ENCODE results near the gene DIP2C. TPM values are rescaled to one million over a fixed set of nuclear protein-coding genes. Genes with fewer than 3 reads are reported as not detected.

DIP2C gene
- polyA plus RNA-seq, 3 donors, result 0.11 TPM; not detected in 2

DNA sequence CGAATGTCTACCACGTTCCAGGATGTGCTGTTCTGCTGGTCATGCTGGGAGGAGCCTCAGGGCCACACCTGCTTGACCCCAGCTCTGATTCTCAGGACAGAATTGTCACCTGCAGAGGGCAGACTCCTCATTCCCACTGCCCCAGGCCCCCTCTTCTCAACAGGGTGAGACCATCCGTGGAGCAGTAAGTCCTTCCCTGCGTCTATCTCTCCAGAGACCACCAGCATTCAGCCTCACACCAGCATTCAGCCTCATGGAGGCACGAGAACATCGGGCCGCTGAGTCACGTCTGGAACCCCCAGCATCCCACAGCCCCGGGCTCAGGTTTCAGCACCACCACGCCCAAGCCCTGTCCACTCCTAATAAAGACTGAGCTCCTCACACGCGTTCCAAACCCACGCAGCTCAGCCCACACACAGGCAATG, 273.4 kb downstream of the DIP2C start:
- H3K9ac ChIP-seq (ENCODE audit: insufficient read depth, low read length, poor library complexity, severe bottlenecking), result no peak overlapping the region
- DNase-seq, result no peak
- Mint-ChIP-seq H3K9me3 (peaks cover 0 to 2% (median 0%) of the 10 kb centered on the region in 7 donors), H3K4me3 (no peak overlapping the region), H3K27ac (no peak overlapping the region), H3K27me3 (ENCODE audit: low read depth in 3 of 3) (peaks cover 2 to 12% (median 8%) of the 10 kb centered on the region in 3 donors), H3K4me1 (no peaks in the 10 kb centered on the region), H3K36me3 (no peaks in the 10 kb centered on the region)
- H3K9me3 ChIP-seq (replicated peaks in 1 of 2; ENCODE audit: control insufficient read depth in 1 of 2, insufficient read depth in 1 of 2, low read length in 2 of 2), result no peaks in the 10 kb centered on the region
- H3K4me1 ChIP-seq (ENCODE audit: control insufficient read depth in 1 of 2, insufficient read depth in 2 of 2, low read length in 2 of 2), result no peaks in the 10 kb centered on the region
- H3K79me2 ChIP-seq (ENCODE audit: insufficient read depth, low read length), result no peaks in the 10 kb centered on the region
- H3K27me3 ChIP-seq (ENCODE audit: control insufficient read depth in 2 of 2, insufficient read depth in 2 of 2, low read length in 2 of 2), result no peaks in the 10 kb centered on the region
- intact Hi-C loops (cut with micrococcal nuclease), result no loop called here
- no peak overlapping the region for H3K4me3 ChIP-seq (replicated peaks in 1 of 3; ENCODE audit: low read depth in 2 of 3, low read length in 3 of 3)
- H2AFZ ChIP-seq (ENCODE audit: insufficient read depth, low read depth, low read length, poor library complexity, severe bottlenecking), result no peak overlapping the region
- H3K4me2 ChIP-seq (replicated peaks; ENCODE audit: extremely low read depth, low read length, poor library complexity, severe bottlenecking), result no peak overlapping the region
- TF ChIP-seq, protein P1, sequence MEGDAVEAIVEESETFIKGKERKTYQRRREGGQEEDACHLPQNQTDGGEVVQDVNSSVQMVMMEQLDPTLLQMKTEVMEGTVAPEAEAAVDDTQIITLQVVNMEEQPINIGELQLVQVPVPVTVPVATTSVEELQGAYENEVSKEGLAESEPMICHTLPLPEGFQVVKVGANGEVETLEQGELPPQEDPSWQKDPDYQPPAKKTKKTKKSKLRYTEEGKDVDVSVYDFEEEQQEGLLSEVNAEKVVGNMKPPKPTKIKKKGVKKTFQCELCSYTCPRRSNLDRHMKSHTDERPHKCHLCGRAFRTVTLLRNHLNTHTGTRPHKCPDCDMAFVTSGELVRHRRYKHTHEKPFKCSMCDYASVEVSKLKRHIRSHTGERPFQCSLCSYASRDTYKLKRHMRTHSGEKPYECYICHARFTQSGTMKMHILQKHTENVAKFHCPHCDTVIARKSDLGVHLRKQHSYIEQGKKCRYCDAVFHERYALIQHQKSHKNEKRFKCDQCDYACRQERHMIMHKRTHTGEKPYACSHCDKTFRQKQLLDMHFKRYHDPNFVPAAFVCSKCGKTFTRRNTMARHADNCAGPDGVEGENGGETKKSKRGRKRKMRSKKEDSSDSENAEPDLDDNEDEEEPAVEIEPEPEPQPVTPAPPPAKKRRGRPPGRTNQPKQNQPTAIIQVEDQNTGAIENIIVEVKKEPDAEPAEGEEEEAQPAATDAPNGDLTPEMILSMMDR (IDR thresholded peaks at IDR 0.05), result no peak
- H3K27ac ChIP-seq (ENCODE audit: low read depth in 1 of 2, low read length in 2 of 2), result no peak overlapping the region
- 83% methylated on average over 13 of the region's 13 CpGs for WGBS (ENCODE audit: insufficient coverage)
- no peaks in the 10 kb centered on the region for H4K20me1 ChIP-seq (ENCODE audit: insufficient read depth, low read length)
- H3K36me3 ChIP-seq (replicated peaks in 1 of 2; ENCODE audit: control insufficient read depth in 1 of 2, insufficient read depth in 2 of 2, low read length in 2 of 2), result no peaks in the 10 kb centered on the region

DNA sequence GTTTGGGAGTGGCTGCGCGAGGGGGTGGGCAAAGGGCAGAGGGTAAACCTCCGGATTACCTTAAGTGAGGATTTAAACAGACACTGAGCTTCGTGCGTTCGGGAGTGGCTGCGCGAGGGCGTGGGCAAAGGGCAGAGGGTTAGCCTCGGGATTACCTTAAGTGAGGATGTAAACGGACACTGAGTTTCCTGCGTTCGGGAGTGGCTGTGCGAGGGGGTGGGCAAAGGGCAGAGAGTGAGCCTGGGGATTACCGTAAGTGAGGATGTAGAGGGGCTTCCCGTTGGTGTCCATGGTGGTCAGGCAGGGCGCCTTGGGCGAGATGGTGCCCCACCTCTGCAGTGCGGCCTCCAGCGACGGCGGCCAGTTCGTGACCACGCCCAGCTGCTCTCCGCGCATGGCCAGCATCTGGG, 275.8 kb downstream of the DIP2C start:
- Histone ChIP-seq H4K20me1 (ENCODE audit: insufficient read depth, low read length) (no peaks in the 10 kb centered on the region), H3K27ac (ENCODE audit: low read depth in 1 of 2, low read length in 2 of 2) (no peak overlapping the region), H3K4me2 (replicated peaks; ENCODE audit: extremely low read depth, low read length, poor library complexity, severe bottlenecking) (no peak overlapping the region), H3K9ac (ENCODE audit: insufficient read depth, low read length, poor library complexity, severe bottlenecking) (no peak overlapping the region), H3K4me1 (ENCODE audit: control insufficient read depth in 1 of 2, insufficient read depth in 2 of 2, low read length in 2 of 2) (no peaks in the 10 kb centered on the region), H3K79me2 (ENCODE audit: insufficient read depth, low read length) (no peaks in the 10 kb centered on the region), H3K36me3 (replicated peaks in 1 of 2; ENCODE audit: control insufficient read depth in 1 of 2, insufficient read depth in 2 of 2, low read length in 2 of 2) (no peaks in the 10 kb centered on the region), H2AFZ (ENCODE audit: insufficient read depth, low read depth, low read length, poor library complexity, severe bottlenecking) (no peak overlapping the region), H3K9me3 (replicated peaks in 1 of 2; ENCODE audit: control insufficient read depth in 1 of 2, insufficient read depth in 1 of 2, low read length in 2 of 2) (no peaks in the 10 kb centered on the region), H3K4me3 (replicated peaks in 1 of 3; ENCODE audit: low read depth in 2 of 3, low read length in 3 of 3) (no peak overlapping the region), H3K27me3 (ENCODE audit: control insufficient read depth in 2 of 2, insufficient read depth in 2 of 2, low read length in 2 of 2) (no peaks in the 10 kb centered on the region)
- peaks cover 2 to 12% (median 6%) of the 10 kb centered on the region in 3 donors for H3K27me3 Mint-ChIP-seq (ENCODE audit: low read depth in 3 of 3)
- DNase-seq, result no peak
- 87% methylated on average over 25 of the region's 26 CpGs for WGBS (ENCODE audit: insufficient coverage)
- TF ChIP-seq, protein P1 (IDR thresholded peaks at IDR 0.05), result no peak
- H3K4me1 Mint-ChIP-seq, result no peaks in the 10 kb centered on the region
- no peak overlapping the region for H3K4me3 Mint-ChIP-seq
- H3K9me3 Mint-ChIP-seq, result peaks cover 0 to 2% (median 0%) of the 10 kb centered on the region in 7 donors
- intact Hi-C loops (cut with micrococcal nuclease), result no loop called here
- H3K27ac Mint-ChIP-seq, result no peak overlapping the region
- H3K36me3 Mint-ChIP-seq, result no peaks in the 10 kb centered on the region

Data from CD14-positive monocyte (primary cell).